Endodermal cell (in vitro differentiated cells): ENCODE measurements around the gene ATP5F1E. TPM values are rescaled to one million over a fixed set of nuclear protein-coding genes. Genes with fewer than 3 reads are reported as not detected.

Experiments used
- DNase-seq: peaks from one replicate; pipeline ENCODE4 v3.0.0-alpha.2; 2017
- H3K27ac ChIP-seq: 2 replicates; pipeline ENCODE4 v1.5.1; 2013; ENCODE audit warnings: mild to moderate bottlenecking, low read depth, low read length, moderate library complexity
- H3K27me3 ChIP-seq: 2 replicates; pipeline ENCODE4 v1.6.1; 2013; ENCODE audit warnings: mild to moderate bottlenecking, low read length, moderate library complexity; ENCODE audit not compliant: insufficient read depth, control insufficient read depth, poor library complexity, severe bottlenecking
- H3K36me3 ChIP-seq: 2 replicates; pipeline ENCODE4 v1.7.0; 2013; ENCODE audit warnings: mild to moderate bottlenecking, low read length, moderate library complexity; ENCODE audit not compliant: control insufficient read depth, insufficient read depth
- H3K4me1 ChIP-seq: one replicate; pipeline ENCODE4 v1.7.0; 2013; ENCODE audit warnings: low read length; ENCODE audit not compliant: control insufficient read depth, insufficient read depth
- H3K4me3 ChIP-seq: 2 replicates; pipeline ENCODE4 v1.5.1; 2013; ENCODE audit warnings: mild to moderate bottlenecking, low read length, moderate library complexity
- H3K9ac ChIP-seq: 2 replicates; pipeline ENCODE4 v1.6.1; 2013; ENCODE audit warnings: mild to moderate bottlenecking, low read length, moderate library complexity; ENCODE audit not compliant: poor library complexity, severe bottlenecking; ENCODE audit errors: extremely low read depth
- H3K9me3 ChIP-seq: 2 replicates; pipeline ENCODE4 v1.6.1; 2013; ENCODE audit warnings: mild to moderate bottlenecking, low read length, moderate library complexity; ENCODE audit not compliant: control insufficient read depth
- H3K27ac Mint-ChIP-seq: 2 replicates; pipeline ENCODE4 v1.8.0; 2020; ENCODE audit warnings: mixed read lengths
- H3K27me3 Mint-ChIP-seq: 2 replicates; pipeline ENCODE4 v1.8.0; 2021; ENCODE audit warnings: mild to moderate bottlenecking, mixed read lengths; ENCODE audit not compliant: insufficient read depth
- H3K36me3 Mint-ChIP-seq: 2 replicates; pipeline ENCODE4 v1.8.0; 2020; ENCODE audit warnings: low read depth, mixed read lengths
- H3K4me1 Mint-ChIP-seq: 2 replicates; pipeline ENCODE4 v1.8.0; 2020; ENCODE audit warnings: mixed read lengths
- H3K4me3 Mint-ChIP-seq: 2 replicates; pipeline ENCODE4 v1.8.0; 2020; ENCODE audit warnings: mild to moderate bottlenecking, moderate library complexity, mixed read lengths
- H3K9me3 Mint-ChIP-seq: 2 replicates; pipeline ENCODE4 v1.8.0; 2020; ENCODE audit warnings: mild to moderate bottlenecking, mixed read lengths
- CTCF ChIP-seq: fragments of 200-600 bp; sonication (generic); conservative IDR thresholded peaks from 2 replicates; pipeline ENCODE4 v1.5.0; 2021; ENCODE audit warnings: antibody characterized with exemption, mild to moderate bottlenecking
- WGBS, 2 experiments: methylation state at CpG; one replicate each; pipeline versions ENCODE4 v1.1.5 to v1.1.7; 2013; ENCODE audit warnings: missing lambda C conversion rate in 2 of 2, mixed read lengths in 1 of 2; ENCODE audit not compliant: insufficient coverage in 1 of 2, insufficient read length in 1 of 2; 5-methylcytosine and 5-hydroxymethylcytosine counted together
- total RNA-seq, 2 donors: library from RNA; stranded (reverse); fragmentation: NEBNext Ultra II Directional in 1 of 2; extraction: Animal tissue kit (Norgen Biotek cat#: 25700) in 1 of 2; gene quantifications; 2 replicates in 1 of 2; 3 replicates in 1 of 2; pipeline ENCODE4 v1.2.1, GENCODE V29; 2021

Gene ATP5F1E
- total RNA-seq, 2 donors from 2014 or later: 52.6 to 62.6 TPM

GRCh38 chr20:59073582-59073981 is 41.4 kb upstream of the ATP5F1E start:
- no peak overlapping the region for H3K4me3 ChIP-seq
- Mint-ChIP-seq H3K27ac (no peak overlapping the region), H3K4me1 (no peaks in the 10 kb centered on the region), H3K27me3 (peaks cover 10% of the 10 kb centered on the region), H3K9me3 (no peaks in the 10 kb centered on the region), H3K36me3 (no peaks in the 10 kb centered on the region), H3K4me3 (no peak overlapping the region)
- H3K9me3 ChIP-seq: no peaks in the 10 kb centered on the region
- H3K9ac ChIP-seq: no peak overlapping the region
- H3K27ac ChIP-seq: no peak overlapping the region
- no peaks in the 10 kb centered on the region for H3K36me3 ChIP-seq
- WGBS, 2 experiments: 83 to 100% methylated on average over 1 of the region's 1 CpG
- TF ChIP-seq CTCF: no peak
- DNase-seq: no peak
- H3K27me3 ChIP-seq: peaks cover 13% of the 10 kb centered on the region
- no peaks in the 10 kb centered on the region for H3K4me1 ChIP-seq

- Mint-ChIP-seq H3K27ac (no peak overlapping the region), H3K9me3 (no peaks in the 10 kb centered on the region), H3K27me3 (peaks cover 6% of the 10 kb centered on the region), H3K4me3 (no peak overlapping the region), H3K4me1 (no peaks in the 10 kb centered on the region), H3K36me3 (no peaks in the 10 kb centered on the region)
- Histone ChIP-seq H3K9me3 (no peaks in the 10 kb centered on the region), H3K9ac (no peak overlapping the region), H3K27me3 (no peaks in the 10 kb centered on the region), H3K36me3 (no peaks in the 10 kb centered on the region), H3K4me1 (no peaks in the 10 kb centered on the region), H3K4me3 (no peak overlapping the region), H3K27ac (no peak overlapping the region)
- no peak for TF ChIP-seq CTCF
- no CpG with 5 or more reads among the region's 1 CpG for WGBS, 2 experiments
- no peak for DNase-seq
Measured at GRCh38 chr20:59071216-59071615, 39.1 kb upstream of the ATP5F1E start.

- no peak for TF ChIP-seq CTCF
- Mint-ChIP-seq H3K9me3 (no peaks in the 10 kb centered on the region), H3K4me3 (no peak overlapping the region), H3K27ac (no peak overlapping the region), H3K27me3 (no peaks in the 10 kb centered on the region), H3K36me3 (no peaks in the 10 kb centered on the region), H3K4me1 (no peaks in the 10 kb centered on the region)
- WGBS, 2 experiments: 86 to 94% methylated on average over 1 of the region's 2 CpGs
- H3K4me1 ChIP-seq: no peaks in the 10 kb centered on the region
- H3K4me3 ChIP-seq: no peak overlapping the region
- no peaks in the 10 kb centered on the region for H3K36me3 ChIP-seq
- no peak for DNase-seq
- no peak overlapping the region for H3K9ac ChIP-seq
- H3K27me3 ChIP-seq: no peaks in the 10 kb centered on the region
- H3K9me3 ChIP-seq: no peaks in the 10 kb centered on the region
- H3K27ac ChIP-seq: no peak overlapping the region
Measured at GRCh38 chr20:59069026-59069425, 36.9 kb upstream of the ATP5F1E start.
